Activated T-cell treated with anti-CD3 and anti-CD28 coated beads, Interleukin-2, amount 50 U/mL, for 1 hour (primary cell): ENCODE data around the gene SERPING1.

ENCODE experiments used
- DNase-seq: peaks from one replicate; pipeline ENCODE4 v3.0.0-alpha.2; 2020

The SERPING1 gene

DNA sequence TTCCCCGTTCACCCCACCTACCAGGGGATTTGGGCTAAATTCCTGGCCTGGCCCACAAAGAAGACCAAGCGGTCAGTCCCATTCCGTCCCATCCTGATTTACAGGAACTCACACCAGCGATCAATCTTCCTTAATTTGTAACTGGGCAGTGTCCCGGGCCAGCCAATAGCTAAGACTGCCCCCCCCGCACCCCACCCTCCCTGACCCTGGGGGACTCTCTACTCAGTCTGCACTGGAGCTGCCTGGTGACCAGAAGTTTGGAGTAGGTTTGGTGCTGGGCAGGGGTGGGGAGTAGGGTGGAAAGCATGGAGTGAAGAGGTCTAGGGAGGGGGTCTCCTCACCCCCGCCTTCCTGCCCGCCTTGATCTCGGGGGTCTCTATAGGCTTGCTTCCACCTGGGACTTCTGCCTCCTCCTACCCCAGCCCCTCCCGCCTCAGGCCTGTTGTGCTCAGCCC, at the start of gene SERPING1:
Gene SERPING1, plus strand, starts transcription at position 225 of the 455 bp plus-strand sequence. CDS start 586 bp downstream, outside the sequence.
- no peak for DNase-seq

DNA sequence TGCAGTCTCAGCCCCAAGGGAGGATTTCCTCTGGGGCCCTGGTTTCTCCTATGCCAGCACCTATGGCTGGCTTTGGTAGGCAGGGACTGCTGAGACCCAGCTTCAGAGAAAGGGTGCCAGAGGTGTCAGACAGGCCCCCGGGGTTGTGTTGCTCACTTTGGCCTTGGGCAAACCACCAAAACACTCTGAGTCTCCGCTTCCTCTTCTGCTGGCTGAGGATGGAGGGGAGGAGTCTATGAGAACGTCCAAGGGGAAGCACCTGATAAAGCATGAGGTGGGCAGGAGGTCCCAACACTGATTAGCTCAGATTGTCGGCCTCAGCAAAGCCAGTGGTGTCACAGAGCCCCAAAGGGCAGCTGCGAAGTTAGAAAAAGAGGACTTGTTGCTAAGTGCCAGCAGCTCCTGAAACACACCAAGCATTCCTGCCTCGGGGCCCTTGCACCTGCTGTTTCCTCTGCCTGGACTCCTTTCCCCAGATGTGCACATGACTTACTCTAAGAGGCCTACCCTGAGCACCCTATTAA, 49.6 kb upstream of the SERPING1 start:
- DNase-seq: no peak

DNA sequence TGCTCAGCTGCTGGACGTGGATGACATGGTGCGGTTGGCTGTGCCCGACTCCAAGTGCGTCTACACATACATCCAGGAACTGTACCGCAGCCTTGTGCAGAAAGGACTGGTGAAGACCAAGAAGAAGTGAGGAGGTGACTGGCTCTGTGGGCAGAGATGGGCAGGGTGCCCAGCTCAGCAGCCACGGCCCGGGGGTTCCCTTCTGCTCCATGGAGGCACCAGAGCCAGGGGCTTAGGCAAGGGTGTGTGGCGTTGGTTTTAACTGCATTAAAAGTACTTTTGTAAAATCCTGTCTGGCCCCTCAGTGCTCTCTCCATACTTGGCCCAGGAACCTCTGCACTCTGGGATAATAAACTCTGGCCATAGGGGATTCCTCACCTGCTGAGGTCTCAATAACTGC, 47.5 kb upstream of the SERPING1 start:
- no peak for DNase-seq

DNA sequence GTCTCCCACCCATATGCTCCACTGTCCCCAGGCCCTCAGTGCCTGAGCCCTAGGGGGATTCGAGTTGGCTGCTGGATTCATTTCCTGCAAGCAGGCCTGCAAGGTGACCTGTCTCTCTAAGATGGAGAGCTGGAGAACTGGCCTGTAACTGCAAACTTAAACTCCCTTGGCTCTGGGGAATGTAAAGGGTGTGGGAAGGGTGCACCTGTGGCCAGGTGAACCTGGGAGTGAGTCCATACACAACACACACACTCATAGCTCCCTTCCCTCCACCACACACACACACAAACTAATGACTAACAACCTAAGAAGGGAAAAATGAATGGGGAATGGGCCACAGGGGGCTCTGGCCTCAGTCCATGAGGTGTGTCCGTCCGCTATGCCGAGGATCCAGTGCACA, 45.5 kb upstream of the SERPING1 start:
- DNase-seq: no peak

DNA sequence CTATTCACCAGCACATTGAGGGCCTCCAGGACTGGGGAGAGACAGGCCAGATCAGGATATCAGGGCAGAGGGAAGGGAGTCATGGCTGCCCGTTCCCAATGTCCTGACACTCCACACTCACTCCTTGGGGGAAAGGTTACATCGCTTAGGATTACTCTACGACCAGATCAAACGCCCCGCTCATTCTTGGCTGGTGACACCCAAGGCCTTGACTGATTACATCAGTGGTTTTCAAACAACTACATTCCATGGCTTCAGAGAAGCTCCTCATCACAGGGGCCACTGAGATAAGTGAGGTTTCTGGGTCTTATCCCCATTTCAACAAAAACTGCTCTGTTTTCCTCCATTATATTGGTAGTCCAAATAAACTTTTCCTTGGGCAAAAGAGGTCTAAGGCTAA, 45.0 kb upstream of the SERPING1 start:
- no peak for DNase-seq

DNA sequence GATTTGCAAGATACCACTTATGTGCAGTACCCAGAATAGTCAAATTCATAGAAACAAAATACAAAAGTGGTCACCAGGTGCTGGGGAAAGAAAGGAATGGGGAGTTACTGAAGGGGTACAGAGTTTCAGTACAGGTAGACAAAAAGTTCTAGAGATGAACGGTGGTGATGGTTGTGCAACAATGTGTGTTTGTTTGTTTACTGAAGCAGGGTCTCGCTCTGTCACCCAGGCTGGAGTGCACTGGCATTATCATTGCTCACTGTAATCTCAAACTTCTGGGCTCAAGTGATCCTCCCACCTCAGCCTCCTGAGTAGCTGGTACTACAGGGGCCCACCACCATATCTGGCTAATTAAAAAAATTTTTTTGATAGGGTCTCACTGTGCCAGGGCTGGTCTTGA, 42.1 kb upstream of the SERPING1 start:
- DNase-seq: no peak

DNA sequence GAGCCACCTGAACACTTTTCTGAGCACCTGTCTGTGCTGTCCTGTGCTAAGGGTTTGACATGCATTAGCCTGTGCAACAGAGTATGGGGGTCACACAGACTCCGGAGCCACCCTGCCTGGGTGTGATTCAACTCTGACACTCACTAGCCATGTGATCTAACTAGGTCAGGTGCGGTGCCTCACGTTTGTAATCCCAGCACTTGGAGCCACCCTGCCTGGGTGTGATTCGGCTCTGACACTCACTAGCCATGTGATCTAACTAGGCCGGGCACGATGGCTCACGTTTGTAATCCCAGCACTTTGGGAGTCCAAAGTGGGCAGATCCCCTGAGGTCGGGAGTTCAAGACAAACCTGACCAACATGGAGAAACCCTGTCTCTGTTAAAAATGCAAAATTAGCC, 41.4 kb upstream of the SERPING1 start:
- no peak for DNase-seq

DNA sequence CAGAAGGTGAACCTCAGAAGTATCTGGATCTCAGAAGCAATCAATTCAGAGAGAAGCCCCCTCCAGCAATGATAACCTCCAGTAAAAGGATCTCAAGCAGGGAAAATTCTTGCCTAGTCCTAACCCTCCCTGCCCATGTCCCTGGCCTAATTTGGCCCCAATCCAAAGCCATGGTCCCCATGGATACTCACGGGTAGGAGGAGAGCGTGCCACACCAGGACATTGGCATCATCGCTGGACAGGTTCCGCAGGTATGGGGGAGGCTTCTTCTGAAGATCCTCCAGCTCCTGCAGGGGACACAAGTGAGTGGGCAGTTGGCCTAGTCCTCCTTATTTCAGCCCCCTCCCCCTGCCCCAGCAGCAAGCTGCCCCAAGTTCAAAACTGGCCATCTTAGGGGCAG, 37.3 kb upstream of the SERPING1 start:
- no peak for DNase-seq

DNA sequence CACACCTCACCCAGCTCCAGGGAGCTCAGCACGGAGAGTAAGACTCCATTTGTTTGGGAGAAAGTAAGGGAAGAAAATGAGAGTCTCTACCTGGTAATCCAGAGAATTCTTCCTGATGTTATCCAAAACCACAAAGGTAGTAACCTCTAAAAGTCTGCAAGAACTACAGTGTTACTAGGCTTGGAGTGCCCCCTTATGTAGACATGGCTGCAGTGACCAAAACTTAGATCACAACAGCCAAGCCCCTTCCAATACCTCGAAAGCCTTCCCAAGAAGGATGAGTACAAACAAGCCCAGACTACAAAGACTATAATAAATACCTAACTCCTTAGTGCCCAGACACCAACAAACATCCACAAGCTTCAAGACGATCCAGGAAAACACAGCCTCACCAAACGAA, 34.9 kb upstream of the SERPING1 start:
- DNase-seq: no peak

DNA sequence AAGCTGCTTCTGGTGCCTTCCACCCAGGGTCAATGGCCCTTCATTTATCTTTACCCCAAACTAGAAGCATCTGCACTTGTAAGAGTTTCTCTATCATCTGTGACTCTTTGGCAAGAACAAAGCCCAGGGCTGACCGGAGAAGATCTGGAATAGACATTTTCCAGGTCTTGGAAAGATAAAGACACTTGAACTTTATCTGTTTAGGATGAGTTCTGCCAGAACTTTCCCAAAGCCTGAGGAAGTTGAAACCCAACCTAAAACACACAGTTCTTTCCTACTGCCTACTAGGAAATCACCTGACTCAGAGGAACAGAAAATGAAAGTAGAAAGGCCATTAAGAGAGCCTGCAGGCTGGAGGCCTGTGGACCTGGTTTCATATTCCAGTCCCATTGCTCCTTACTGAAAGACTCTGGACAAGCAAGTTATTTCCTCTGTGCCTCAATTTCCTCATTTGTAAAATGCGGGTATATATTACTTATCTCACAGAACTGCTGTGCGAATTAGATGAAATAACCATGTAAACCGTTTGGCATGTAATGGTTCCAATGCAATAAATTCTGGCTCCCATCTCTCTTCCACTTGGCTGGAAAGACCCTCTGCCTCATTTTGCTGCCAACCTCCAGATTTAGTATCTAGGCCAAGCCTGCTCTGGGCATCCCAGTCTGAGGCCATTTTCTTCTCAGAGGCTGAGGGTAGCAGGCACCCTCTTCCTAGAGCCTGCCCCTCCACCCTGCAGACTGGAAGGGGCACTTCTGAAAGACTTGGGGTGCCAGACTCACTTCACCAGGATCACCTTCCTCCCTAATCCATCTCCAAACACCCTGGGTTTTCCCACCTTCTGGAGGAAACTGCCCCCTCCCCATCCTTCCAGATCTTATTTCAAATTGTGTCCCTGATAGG, 31.2 kb upstream of the SERPING1 start:
- no peak for DNase-seq

DNA sequence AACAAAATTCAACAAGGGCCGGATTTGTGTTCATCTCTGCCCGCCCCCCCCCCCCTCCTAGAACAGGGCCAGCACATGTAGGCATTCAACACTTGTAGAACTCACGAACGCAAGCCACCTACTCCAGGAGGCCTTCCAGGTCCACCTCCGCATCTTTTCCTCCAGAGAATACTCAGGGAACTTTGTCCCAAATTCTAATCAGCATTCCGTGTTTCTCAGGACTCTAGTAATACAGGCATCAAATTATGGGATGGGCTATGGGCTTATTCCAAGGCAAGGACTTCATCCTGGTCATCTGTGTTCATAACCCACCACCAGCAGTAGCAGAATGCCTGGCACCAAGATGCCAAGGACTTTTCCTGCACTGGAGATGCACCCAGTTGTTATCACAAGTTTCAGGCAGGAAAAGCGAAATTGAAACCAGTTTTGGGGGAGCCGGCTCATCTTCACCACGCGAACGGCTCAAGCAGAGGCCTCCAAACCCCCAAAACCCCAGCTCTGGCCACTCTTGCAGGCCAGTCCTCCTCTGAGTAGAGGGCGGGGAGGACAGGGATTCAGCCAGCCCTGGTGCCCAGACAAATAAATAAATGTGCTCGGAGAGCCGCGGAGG, 30.5 kb upstream of the SERPING1 start:
- DNase-seq: no peak

DNA sequence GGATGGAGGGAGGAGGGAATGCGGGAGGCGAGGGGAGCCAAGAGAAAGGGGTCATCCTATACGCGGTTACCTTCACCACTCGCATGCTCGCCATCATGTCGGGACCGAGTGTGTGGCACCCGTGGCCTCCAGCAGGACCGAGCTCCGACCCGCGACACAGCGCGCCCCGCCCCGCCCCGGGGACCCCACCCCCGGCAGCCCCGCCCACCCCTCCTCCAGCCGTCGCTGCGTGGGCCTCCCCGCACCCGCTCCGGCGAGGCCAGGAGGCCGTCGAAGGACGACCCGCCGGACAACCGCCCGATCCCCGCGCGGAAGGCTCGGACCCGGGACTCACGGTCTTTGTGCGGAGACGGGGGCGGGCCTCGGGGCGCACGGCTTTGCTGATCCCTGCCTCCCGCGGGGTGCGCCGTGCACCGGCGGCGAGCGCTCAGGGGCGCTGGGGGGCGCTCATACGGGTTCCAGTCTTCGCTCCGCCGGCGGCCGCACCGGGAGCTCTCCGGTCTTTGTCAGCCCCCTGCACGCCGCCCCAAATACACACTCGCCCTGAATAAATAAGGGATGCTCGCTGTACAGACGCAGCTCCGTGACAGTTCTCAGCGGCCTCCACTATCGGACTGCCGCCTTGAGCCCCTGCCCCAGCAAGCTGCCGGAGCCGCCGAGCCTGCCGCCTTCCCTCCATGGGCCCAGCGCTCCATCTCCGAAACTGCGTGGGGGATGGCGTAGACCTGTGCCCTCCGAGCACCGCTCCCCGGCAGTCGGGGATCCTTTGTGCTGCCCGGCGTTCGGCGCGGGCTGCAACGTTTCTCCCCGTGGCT, 29.8 kb upstream of the SERPING1 start, which contains the start of gene UBE2L6:
Gene UBE2L6, minus strand, starts transcription at position 158 of the 815 bp plus-strand sequence. Its CDS starts 61 bp downstream, at position 97.
- peak; percentile 81 for DNase-seq

DNA sequence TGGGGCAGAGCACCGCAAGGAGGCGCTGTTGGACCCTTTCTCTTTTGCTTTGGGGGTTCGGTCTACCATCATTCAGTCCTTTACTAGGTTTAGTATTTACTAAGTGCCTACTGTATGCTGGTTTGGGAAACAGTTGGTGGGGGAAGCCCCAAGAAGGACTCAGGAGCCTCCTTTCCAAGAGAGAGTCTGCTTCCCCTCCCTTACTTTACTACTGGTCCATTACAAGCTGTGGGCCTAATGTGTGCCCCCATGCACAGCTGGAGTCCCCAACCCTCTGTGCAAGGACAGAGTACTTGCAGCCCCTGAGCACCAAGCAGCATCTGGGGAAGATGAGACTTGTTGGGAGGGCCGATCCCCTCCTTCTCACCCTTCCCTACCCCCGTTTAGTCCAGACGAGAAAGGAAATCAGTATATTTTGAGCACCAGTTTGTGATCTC, 29.1 kb upstream of the SERPING1 start:
- DNase-seq: peak; percentile 92

DNA sequence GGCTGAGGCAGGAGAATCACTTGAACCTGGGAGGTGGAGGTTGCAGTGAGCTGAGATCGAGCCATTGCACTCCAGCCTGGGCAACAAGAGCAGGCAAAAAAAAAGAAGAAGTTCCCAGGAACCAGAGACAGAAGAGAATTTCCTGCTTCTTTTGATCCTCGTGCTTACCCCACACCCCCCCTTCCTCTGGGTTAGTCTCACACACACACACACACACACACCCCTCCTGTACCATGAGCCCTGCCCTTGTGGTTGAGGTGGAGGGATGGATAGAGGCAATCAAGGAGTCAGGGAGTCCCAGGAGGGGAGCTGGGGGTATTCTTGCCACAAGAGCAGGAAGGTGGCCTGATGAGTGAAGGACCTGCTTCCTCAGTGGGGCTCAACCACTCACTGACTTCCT, 25.9 kb upstream of the SERPING1 start:
- DNase-seq: no peak

DNA sequence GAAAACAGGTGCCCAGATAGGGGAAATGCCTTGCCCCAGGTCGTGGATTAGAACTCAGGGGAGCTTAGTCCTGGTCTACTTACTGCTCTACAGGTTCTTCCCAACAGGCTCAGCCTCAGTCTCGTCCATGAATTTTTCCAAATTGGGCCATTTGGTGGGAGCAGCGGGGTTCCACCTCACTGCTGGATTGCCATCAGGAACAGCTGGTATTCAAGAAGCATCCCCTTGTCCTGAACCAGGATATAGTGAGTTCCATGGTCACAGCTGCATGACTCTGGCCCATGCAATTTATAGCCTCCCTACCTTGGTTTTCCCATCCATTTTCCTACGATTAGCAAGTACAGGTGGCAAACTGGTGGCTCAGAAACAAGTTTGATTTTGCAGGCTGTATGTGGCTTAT, 23.4 kb upstream of the SERPING1 start:
- no peak for DNase-seq

DNA sequence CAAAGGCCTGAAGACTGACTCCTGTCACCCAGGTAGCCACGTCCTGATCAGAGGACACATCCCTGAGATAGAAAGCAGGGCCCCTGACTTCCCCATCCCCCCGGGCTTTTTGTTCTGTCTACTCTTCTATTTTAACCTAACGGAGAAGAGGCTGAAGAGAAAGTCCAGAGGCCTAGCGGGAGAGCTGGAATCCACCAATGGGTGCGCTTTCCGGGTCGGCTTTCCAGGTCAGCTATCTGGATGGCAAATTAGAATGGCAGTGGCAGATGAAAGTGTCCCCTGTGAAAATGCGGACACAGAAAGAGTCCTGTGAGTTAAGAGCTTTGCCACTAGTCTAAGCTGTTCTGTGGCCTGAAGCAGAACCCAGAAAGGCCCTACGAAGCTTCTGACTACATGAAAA, 13.1 kb upstream of the SERPING1 start:
- DNase-seq: no peak

DNA sequence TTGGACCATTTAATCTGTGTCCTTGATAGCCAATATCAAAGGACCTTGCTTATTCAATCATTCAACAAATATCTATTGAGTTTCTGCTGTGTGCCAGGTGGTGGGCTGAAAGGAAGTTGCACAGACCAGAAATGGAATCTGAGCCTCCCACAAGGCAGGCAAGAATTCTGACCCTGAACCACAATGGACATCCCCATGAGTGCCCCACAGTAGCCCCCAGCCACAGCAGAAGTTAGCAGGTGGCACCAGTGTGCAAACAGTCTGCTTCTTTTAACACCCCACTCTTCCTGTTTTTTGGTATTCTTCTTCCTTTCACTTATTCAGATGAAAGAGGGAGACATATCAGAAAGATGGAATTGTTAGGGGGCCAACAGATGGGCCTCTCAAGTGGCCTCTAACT, 12.2 kb upstream of the SERPING1 start:
- no peak for DNase-seq

DNA sequence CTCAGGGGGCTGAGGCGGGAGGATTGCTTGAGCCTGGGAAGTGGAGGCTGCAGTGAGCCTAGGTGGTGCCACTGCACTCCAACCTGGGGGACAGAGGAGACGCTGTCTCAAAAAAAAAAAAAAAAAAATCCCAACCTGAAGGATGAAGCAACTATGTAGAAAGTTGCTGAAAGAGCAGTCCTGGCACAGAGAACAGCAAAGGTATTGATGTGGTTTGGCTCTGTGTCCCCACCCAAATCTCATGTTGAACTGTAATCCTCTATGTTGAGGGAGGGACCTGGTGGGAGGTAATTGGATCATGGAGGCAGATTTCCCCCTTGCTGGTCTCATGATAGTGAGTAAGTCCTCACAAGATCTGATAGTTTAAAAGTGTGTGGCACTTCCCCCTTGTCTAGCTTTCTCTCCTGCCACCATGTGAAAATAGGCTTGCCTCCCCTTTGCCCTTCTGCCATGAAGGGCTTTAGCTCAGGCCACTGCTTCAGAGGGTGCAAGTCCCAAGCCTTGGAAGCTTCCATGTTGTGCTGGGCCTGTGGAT, 10.7 kb upstream of the SERPING1 start:
- DNase-seq: no peak

DNA sequence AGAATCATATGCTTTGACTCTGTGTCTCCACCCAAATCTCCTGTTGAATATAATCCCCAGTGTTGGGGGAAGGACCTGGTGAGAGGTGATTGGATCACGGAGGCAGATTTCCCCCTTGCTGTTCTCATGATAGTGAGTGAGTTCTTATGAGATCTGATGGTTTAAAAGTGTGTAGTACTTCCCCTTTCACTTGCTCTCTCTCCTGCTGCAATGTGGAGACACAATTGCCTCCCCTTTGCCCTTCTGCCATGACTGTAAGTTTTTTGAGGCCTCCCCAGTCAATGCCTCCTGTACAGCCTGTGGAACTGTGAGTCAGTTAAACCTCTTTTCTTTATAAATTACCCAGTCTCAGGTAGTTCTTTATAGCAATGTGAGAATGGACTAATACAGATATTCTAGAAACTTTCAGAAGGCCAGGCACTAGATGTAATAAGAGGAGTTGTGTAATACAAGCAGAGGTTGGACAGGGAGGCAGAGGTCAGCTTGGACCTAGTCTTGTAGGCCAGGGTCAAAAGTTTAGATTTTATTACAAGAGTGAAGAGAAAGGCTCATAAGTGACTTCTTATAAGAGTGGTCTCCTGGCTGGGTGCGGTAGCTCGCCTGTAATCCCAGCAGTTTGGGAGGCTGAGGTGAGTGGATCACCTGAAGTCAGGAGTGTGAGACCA, 9.3 kb upstream of the SERPING1 start:
- DNase-seq: no peak

DNA sequence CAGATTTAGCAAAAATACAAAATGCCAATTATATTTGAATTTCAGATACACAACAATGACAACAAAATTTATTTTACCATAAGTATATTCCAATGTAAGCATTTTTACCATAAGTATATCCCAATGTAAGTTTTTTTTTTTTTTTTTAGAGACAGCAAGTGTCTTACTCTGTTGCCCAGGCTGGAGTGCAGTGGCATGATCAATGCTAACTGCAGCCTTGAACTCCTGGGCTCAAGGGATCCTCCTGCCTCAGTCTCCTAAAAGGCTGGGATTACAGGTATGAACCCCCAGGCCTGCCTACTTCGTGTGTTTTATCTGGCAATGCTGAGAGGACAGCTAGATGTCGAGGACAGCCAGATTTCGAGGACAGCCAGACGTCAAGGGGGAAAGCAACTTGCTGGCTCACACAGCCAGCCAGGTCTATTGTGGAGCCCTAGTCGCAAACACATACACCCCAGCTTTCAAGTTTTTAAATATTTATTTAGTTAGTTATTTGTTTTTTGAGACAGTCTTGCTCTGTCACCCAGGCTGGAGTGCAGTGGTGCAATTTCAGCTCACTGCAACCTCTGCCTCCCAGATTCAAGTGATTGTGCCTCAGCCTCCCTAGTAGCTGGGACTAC, 1.1 kb upstream of the SERPING1 start:
- no peak for DNase-seq

DNA sequence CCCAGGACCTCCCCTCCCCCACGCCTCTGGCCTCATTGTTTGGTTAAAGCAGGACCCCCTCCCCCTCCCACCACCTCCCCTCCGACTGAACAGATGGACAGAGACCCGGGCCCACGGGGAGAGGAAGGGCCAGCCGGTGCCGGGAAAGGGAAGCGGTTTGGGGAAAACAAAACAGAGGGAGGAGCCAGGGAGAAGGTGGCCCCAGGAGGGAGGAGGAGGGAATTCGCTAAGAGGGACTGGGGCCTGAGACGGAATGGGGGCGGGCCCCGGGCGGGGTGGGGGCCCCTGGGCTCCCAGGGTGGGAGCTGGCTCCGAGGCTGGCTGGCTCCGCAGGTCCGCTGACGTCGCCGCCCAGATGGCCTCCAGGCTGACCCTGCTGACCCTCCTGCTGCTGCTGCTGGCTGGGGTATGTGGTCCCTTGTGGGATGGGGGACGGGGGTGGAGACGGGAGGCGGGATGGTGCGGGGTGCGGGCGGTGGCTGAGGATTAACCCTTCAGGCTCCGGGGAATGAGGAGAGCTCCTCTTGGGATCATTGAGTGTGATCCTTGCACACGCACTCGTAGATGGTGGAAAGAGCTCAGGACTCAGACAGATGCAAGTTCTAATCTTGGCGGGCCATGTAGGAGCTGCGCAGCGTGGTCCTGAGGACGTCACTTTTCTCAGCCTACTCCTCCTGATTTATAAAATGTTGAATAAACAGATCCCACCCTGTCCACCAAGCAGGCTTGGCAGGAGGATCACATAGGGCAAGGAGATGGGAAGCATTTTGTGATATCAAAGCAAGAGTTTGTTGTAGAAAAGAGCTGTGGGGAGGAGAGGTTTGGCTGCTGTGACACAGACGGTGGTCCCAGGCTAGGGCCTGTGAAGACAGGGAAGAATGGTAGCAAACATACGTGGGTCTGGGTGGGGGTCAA, 688 bp downstream of the SERPING1 start:
- no peak for DNase-seq
